SK-N-SH treated with all-trans-retinoic acid at 6 μM for 48 hours (cell line): ENCODE measurements around the gene THRB.

Source experiments
- BACH2 ChIP-seq: fragments of 250-450 bp; sonication (Bioruptor Pico); IDR thresholded peaks from 2 replicates; pipeline ENCODE4 v1.9.0; 2021; ENCODE audit warnings: mild to moderate bottlenecking, borderline replicate concordance
- GLIS3 ChIP-seq: fragments of 250-450 bp; sonication (Bioruptor Pico); IDR thresholded peaks from 2 replicates; pipeline ENCODE4 v1.5.0; 2020; ENCODE audit warnings: mild to moderate bottlenecking, moderate library complexity
- TF ChIP-seq, protein P1 (sequence below): fragments of 250-450 bp; sonication (Bioruptor Pico); IDR thresholded peaks from 2 replicates; pipeline ENCODE4 v1.5.1; 2020; ENCODE audit warnings: low read depth, mild to moderate bottlenecking, moderate library complexity

DNA sequence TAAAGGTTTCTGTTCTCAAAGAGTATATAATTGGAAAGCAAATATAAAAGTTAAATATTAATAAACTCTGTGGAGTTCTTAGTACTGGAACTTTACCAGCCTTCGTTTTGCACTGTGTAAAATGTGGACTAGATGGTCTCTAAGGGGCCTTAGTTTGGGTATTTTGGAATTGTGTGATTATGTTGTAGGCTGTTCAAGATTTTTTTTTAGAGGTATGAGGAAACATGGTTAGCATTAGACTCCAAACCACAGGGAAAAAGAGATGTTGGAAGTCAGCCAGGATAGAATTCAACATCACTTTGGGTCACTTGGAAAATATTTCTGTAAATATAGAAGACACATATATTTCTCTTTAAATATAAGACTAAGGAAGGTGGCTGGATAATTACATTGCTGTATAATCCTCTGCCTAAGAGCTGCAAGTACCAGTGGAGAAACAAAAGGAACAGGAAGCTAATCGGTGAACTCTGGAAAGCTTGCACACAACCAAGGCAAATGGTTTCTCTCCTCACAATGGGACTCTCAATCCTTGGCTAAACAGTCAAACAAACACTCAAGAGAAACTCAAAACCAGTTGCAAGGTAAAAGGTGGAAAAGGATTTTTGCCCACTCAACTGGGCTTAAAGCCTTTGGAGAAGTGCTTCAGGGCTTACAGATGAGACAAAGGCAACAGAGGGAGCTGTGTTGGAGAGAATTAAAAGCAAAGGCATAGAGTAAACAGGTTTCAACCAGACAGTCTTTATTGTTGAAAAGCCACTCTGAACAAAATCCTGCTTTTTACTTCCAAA, 407.8 kb downstream of the THRB start:
- no peak for TF ChIP-seq GLIS3 (CRISPR knock-in tag)
- TF ChIP-seq BACH2 = no peak
- TF ChIP-seq, protein P1, sequence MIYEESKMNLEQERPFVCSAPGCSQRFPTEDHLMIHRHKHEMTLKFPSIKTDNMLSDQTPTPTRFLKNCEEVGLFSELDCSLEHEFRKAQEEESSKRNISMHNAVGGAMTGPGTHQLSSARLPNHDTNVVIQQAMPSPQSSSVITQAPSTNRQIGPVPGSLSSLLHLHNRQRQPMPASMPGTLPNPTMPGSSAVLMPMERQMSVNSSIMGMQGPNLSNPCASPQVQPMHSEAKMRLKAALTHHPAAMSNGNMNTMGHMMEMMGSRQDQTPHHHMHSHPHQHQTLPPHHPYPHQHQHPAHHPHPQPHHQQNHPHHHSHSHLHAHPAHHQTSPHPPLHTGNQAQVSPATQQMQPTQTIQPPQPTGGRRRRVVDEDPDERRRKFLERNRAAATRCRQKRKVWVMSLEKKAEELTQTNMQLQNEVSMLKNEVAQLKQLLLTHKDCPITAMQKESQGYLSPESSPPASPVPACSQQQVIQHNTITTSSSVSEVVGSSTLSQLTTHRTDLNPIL (CRISPR knock-in tag) = no peak
